Right lung (tissue), 10 donors: ENCODE data around the gene SEC24A. TPM values are rescaled to one million over a fixed set of nuclear protein-coding genes. Genes with fewer than 3 reads are reported as not detected.
A peak's percentile ranks its signal among the peaks of the same experiment; 100 is the strongest.
"Not testable (repeated sequence)": the region's sequence is repeated elsewhere in the genome, so short reads cannot be mapped to it uniquely, and the experiment has no call there.

Experiments
- DNase-seq, 2 donors: peaks; one replicate each; pipeline ENCODE4 v3.0.0-alpha.2; 2013
- long read RNA-seq, 8 donors: transcript quantifications; one replicate each; lab custom pipeline, GENCODE V29; 2026
- polyA plus RNA-seq, 5 donors: library from polyadenylated mRNA; unstranded; fragments of 120-200 nt; gene quantifications; one replicate each; pipeline versions ENCODE4 v1.2.1 to v1.2.3, GENCODE V29; 2013; ENCODE audit warnings: inconsistent platforms in 1 of 5, low replicate concordance in 1 of 5; ENCODE audit not compliant: insufficient read length in 5 of 5, insufficient read depth in 1 of 5

Gene SEC24A
- polyA plus RNA-seq = 10 to 100 TPM; 15.7 to 23.7 (median 20.6) TPM
- long read RNA-seq, donor 1, partial matches to known transcripts = 11 of 12 reads
- long read RNA-seq, donor 1, other reads (novel, unspliced or antisense) = 0 of 12 reads
- long read RNA-seq, donor 2 = 0 reads
- long read RNA-seq, donor 3, full-length matches to known transcripts = 2 of 2 reads
- long read RNA-seq, donor 3, partial matches to known transcripts = 0 of 2 reads
- long read RNA-seq, donor 3, other reads (novel, unspliced or antisense) = 0 of 2 reads
- long read RNA-seq, donor 4 = 0 reads
- long read RNA-seq, donor 5 = 0 reads
- long read RNA-seq, donor 6 = 0 reads
- long read RNA-seq, donor 7, full-length matches to known transcripts = 1 of 6 reads
- long read RNA-seq, donor 7, partial matches to known transcripts = 5 of 6 reads
- long read RNA-seq, donor 7, other reads (novel, unspliced or antisense) = 0 of 6 reads
- long read RNA-seq, donor 8, full-length matches to known transcripts = 1 of 1 reads
- long read RNA-seq, donor 8, partial matches to known transcripts = 0 of 1 reads
- long read RNA-seq, donor 8, other reads (novel, unspliced or antisense) = 0 of 1 reads

DNA sequence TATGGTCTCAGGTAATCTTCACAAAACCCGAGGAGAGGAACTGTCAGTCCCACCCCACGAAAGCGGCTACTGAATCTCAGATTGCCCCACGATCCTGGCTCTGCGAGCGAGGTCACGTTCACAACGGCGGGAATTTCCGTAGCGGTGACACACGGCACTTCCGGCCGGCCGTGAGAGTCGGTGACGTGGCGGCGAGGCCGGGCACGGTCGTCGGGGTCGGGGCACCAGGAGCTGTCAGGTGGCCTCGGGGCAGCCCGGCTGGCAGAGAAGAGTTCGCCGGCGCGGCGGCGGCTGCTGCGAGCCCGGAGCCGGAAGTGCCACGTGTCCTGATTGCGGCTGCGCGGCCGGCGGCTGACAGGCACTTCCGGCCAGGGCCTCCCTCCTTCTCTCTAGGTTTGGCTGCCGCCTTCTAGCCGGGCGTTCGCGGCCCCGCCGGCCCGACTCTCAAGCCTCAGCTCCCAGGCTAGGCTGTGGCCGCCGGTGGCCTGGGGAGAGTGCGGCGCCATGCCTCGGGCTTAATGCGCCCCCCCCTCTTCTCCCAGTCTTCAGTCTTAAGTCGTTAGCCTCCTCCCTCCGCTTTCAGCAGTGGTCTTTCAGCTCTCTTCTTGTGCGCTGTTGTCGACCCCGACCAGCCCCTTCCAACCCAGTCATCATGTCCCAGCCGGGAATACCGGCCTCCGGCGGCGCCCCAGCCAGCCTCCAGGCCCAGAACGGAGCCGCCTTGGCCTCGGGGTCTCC lies at the start of gene SEC24A:
Gene SEC24A (plus strand): TSS at position 361 of the 738 bp plus-strand sequence. CDS start 292 bp downstream, at position 653.
- DNase-seq = peak; percentile 83 to 87

DNA sequence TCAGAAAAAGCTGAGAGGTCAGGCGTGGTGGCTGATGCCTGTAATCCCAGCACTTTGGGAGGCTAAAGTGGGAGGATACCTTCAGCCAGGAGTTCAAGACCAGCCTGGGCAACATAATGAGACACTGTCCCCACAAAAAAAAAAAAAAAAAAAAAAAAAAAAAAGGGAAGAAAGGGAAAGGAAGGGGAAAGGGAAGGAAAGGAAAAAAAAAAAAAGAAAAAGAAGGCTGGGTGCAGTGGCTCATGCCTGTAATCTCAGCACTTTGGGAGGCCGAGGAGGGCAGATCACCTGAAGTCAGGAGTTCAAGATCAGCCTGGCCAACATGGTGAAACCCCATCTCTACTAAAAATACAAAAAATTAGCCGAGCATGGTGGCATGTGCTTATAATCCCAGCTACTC lies 48.8 kb upstream of the SEC24A start:
- DNase-seq = not testable (repeated sequence)

DNA sequence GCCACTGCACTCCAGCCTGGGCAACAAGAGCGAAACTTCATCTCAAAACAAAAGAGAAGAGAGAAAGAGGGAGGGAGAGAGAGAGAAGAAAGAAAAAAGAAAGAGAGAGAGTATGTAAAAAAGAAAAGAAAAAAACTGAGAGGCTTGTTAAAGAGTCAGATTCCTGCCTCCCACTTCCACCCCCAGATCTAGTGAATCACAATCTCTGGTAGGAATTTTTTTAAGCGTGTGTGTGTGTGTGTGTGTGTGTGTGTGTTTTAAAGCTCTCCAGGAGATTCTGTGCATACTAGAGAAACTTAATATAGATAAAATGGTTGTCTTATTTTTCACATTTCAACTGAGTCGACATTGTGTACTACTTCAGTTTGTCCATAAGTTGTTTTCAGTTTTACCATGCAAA lies 48.0 kb upstream of the SEC24A start:
- no peak for DNase-seq

DNA sequence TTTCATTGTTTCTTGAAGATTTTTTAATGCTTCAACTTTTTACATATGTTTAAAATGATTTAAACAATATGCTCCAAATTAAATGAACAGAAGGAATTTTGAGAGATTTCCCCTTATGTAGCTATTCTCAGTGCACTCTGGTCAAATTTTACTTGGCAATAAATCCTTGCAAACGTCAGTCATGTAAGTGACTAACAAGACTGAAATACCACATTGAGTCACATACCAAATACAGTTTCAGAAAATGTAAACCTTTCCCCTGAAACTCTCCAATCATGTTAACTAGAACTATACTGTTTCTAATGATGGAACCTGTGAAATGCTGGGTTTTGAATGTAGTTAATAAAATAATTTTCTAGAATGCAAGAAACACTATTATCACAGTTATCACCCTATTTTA lies 45.5 kb upstream of the SEC24A start:
- DNase-seq = no peak

DNA sequence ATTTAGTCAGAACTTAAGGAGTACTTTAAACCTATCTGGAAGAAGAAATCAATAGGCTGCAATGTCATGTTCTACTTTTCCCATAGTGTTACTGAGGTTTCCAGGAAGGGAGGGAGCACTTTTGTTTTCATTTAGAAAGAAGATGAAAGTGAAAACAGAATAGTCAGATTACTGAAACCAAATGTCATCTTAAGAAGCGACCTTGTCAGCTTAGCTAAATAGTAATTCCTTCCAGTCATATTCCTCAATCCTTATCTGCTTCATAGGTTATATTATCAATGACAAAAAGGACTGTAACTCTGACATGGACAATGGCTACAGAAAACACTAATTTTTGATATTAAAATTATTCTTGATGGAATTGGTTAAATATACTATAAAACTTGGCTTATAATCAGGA lies 43.7 kb upstream of the SEC24A start:
- no peak for DNase-seq

DNA sequence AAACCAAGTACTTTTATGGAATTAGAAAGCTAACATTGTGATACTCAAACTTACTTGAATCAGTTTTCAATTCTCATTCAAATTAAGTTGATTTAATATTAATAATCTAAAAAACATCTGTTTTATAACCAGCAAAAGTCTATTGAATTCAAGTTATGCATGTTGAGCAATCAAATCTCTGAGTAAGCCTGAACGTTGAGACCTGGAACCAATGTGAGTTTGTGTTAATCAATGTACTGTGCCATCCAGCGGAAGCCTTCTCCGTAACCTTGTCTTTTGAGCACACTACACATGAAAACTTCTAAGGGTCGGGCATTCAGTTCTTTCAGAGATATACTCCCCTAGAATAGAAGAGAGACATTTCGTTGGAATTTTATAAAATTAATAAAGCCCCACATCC lies 41.9 kb upstream of the SEC24A start:
- peak in 1 of 2 donors; percentile 32 for DNase-seq

DNA sequence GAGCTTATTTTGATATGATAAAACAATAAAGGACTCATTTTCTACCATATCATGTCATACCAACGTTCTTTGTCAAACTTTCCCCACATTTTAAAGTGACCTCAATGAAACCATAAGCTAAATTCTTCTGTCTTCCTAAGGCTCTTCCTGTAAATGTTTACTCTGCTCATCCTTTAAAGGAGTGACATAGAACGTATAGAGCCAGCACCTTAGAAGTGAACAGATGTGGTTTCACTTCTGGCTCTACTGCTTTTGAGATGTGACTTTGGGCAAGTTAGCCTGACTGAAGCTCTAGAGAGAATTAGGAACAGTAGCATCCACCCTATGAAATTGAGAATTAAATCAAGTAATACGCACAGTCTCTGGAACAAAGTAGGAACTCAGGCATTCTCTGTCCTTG lies 40.0 kb upstream of the SEC24A start:
- no peak for DNase-seq

DNA sequence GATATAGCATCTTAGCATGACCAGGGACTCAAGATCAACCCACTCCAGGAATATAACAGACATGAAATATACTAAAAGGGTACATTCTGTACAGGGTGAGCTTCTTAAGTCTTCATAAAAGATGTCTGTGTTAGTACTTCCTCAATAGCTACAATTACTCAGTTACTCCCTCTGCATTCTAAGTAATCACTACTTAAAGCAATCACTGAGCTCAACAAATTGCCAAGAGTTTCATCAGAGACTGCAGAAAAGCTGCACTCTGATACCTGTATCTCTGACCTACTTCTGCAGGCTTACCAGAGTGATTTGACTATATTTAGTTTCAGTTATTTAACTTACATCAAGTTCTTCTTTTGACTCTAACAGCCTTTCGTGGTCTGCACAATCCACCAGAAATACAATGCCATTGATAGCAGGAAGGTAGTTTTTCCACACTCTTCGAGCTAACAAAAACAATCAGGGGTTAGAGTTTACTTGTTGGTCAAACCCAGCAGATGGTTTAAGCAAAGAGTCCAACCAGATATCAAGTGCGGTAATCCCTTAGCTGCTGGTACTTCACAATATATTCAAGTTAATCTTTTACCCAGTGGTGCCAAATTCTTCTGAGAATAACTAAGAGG lies 39.2 kb upstream of the SEC24A start:
- no peak for DNase-seq

DNA sequence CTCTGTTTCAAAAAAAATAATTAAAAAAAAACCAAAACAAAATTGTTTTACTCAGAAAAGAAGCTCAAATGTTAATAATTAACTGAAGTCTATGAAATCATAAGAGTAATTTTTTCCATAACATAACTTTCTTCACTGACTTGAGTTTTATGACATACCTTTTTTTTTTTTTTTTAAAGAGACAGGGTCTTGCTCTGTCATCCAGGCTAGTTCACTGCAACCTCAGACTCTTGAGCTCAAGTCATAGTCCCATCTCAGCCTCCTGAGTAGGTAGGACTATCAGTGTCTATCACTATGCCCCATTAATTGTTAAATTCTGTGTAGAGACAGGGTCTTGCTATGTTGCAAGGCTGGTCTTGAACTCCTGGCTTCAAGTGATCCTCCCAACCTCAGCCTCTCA lies 37.9 kb upstream of the SEC24A start:
- DNase-seq = no peak

DNA sequence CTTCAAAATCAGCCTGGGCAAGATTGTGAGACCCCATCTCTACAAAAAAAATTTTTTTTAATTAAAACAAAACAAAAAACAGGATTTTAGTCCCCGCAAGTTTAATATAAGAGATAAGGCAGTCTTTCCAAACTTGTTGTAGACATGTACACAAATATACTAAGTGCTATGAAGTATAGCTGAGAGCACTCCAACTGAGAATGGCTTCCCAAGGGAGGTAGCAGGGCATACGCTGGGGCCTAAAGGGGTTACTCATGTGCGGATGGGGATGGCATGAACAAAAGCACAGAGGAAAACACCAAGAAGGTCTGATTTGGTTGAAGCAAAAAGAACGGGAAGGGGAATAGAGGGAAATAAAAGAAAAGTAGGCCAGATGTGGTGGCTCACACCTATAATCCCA lies 37.1 kb upstream of the SEC24A start:
- no peak for DNase-seq

DNA sequence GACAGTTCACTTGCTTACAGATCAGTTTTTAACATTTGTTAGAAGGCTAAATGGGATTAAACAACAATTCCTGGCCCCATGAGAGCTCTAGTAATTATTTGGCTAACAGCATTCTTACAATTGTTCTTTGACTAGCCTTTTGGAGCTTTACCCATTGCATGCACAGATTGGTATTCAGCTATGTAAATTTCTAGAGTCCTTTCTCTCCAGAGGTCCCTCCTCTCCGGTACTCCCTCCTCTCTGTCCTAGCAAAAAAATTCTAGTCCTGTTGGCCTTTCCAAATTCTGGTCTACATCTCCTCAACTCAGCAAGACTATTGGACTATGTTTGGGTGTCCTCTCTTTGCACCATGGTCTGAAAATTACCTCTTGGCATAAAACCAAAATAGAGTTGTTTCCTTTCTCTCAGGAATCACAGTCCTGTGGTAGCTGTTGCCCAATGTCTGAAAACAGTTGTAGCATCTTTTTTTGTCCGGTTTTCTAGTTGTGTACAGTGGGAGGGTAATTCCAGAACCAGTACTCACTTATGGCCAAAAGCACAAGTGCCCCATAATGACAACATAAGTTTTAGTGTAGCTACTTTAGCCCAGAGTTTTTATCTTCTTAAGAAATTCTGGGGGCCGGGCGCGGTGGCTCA lies 34.0 kb upstream of the SEC24A start:
- DNase-seq = no peak

DNA sequence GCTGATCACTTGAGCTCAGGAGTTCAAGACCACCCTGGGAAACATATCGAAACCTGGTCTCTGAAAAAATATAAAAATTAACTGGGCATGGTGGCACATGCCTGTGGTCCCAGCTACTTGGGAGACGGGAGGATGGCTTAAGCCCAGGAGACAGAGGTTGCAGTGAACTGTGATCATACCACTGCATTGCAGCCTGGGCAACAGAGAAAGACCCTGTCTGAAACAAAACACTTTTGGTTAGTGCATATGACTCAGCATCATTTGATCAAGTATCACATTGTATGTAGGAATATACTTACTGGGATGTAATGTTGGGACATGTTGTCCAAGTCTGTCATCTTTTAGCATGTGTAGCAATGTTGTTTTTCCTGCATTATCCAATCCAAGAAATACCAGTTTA lies 28.0 kb upstream of the SEC24A start:
- no peak for DNase-seq

DNA sequence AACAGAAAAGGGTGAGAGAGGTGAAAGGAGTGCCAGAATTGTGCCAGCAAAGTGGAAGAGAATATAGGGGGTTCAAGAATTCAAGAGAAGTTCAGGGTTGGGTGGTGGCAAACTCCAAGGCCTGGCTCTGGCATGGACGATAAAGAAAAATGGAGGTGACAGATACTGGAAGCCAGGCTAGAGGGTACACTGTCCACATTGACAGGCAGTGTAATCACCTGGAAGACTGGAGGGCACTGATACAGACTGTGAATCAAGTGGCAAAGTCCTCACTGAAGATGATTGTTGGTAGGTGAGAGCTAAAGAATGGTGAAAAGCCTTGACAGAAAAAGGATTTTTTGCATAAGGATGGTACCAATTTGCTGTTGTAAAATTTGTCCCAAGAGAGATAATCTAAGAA lies 23.0 kb upstream of the SEC24A start:
- no peak for DNase-seq

DNA sequence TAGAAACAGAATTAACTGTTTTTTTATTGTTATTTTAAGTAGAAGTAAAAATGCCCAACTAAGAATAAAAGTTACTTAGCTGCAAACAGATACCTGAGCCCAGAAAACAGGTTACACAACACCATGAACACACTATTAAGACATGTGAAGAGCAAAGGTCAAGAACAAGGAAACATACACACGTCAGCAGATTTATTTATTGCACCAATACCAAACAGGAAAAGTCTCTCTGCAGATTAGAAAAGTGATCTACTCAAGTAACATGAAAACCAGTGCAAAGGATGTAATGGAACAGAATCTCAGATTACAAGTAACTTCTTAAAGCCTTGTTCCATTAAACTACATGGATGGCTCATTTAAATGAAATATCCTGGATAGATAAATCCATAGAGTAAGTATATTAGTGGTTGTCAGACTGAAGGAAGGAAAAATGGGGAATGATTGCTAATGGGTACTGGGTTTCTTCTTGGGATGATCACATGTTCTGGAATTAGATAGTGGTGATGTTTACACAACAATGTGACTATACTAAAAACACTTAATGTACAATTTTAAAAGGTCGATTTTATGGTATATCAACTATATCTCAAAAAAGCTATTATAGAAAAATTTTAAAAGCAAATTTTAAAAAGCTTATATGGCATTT lies 22.1 kb upstream of the SEC24A start:
- no peak for DNase-seq

DNA sequence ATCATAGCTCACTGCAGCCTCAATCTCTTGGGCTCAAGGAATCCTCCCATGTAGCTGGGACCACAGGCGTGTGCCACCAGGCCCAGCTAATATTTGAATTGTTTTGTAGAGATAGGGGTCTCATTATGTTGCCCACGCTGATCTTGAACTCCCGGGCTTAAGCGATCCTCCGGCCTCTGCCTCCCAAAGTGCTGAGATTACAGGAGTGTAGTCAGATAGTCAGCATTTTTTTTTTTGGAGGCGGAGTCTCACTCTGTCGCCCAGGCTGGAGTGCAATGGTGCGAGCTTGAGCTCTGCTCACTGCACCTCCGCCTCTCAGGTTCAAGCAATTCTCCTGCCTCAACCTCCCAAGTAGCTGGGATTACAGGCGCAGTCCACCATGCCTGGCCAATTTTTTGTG lies 14.4 kb upstream of the SEC24A start:
- DNase-seq = no peak

DNA sequence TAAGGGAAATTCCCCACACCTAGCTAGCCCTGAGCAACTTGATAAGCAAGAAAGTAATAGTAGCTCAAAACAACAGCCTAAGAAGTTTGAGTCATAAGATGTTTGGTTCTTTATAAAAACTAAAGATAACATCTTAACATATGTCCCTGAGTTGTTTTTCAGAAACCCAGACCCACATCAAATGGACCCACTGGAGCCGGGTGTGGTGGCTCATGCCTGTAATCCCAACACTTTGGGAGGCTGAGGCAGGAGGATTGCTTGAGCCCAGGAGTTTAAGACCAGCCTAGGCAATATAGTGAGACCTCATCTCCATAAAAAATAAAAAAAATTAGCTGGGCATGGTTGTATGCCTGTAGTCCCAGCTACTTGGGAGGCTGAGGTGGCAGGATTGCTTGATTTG lies 13.2 kb upstream of the SEC24A start:
- not testable (repeated sequence) for DNase-seq

DNA sequence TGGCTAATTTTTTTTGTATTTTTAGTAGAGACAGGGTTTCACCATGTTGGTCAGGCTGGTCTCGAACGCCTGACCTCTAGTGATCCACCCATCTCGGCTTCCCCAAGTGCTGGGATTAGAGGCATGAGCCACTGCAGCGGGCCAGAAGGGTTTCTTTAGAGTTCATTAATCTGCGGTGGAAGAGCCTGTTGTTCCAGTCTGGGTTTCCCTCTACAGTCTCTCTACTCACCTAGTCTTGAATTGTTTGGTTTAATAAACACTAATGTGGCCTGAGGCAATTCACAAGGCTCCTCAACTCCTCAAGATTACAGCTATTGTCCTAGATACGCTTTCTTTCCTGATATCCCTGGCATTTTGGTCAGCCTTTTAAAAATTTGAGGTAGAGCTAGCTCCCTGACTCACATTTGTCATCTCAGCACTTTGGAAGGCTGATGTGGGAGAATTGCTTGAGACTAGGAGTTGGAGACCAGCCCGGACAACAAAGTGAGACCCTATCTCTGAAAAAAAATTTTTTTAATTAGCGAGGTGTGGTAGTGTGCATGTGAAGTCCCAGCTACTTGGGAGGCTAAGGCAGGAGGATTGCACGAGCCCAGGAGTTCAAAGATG lies 11.4 kb upstream of the SEC24A start:
- peak in 1 of 2 donors; percentile 13 for DNase-seq

DNA sequence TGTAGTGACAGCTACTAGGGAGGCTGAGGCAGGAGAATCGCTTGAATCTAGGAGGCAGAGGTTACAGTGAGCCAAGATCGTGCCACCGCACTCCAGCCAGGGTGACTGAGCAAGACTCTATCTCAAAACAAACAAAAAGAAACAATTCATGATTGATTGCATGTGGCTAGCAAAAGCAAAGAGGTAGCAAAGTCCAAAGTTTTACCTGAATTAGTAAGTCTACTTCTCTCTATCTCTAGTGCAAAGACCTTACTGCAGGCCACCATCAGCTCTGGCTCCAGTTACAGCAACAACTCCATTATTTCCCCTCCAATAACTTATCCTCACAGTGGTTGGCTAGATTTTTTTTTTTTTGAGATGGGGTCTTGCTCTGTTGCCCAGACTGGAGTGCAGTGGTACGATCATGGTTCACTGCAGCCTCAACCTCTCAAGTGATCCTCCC lies 9.8 kb upstream of the SEC24A start:
- no peak for DNase-seq

DNA sequence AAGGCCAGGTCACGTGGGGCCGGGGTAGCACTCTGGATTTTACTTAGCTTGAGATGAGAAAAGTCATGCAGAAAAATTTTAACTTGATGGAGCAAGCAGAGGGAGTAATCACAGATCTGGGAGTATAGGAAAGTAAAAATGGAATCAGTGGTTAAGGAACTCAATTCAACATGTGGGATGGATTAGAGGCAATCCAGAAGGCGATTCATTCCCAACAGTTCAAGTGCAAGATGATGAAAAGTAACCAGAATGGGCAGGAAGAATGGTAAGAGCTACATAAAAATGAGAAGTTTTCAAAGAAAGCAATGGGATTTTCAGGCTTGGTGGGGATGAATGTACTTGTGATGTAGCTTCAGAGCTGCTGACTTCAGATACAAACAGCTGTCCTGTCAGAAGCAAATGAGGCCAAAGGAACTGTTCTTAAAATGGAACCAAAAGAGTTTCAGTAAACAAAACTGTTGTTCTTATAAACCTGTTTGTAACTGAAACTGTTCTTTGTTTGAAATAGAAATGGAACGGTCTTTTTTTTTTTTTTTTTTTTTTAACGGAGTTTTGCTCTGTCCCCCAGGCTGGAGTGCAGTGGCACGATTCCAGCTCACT lies 5.6 kb upstream of the SEC24A start:
- DNase-seq = no peak

DNA sequence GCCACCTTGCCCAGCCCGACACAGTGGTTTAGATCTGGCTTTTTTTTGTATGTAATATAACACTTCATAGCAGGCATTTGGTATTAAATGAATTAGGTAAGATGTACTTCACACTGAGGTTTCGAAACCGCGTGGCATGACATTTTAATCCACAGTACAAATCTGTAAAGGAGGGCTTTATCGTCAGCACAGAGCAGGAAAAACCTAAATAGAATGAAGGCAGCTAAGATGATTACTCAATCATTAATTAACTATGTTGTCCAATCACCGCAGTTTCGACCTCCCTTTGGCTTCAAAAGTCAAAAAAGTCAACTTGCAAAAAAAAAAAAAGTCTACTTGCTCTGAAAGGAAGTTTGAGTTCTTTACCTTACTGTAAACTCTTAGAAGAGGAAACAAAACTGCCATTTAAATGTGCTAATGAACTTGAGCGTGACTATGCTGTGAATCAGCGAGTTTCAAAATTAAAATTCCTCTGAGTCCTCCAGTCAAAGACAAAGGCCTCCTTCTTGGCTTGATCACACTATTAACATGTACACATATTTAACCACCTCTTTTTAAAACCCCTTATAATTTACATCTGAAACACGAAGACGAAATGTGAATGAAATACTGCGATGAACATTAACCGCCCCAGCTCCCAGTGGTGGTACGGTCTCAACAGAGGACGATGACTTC lies 698 bp upstream of the SEC24A start:
- peak in 1 of 2 donors; percentile 25 for DNase-seq
